ENCODE measurements around the gene FZD8. TPM values are rescaled to one million over a fixed set of nuclear protein-coding genes. Genes with fewer than 3 reads are reported as not detected.
"Not testable (repeated sequence)": the region's sequence is repeated elsewhere in the genome, so short reads cannot be mapped to it uniquely, and the experiment has no call there.

Gene FZD8
- total RNA-seq, result 6.6 TPM
- long read RNA-seq, result 0 reads

GRCh38 chr10:35642035-35642792 is at the start of gene FZD8:
Gene FZD8 (minus strand): TSS chr10:35642296. CDS start chr10:35641429, 867 bp downstream.
- H3K36me3 ChIP-seq, result no peaks in the 10 kb centered on the region
- H3K27ac ChIP-seq (replicated peaks), result peak within 1 kb of the TSS; percentile 99
- intact Hi-C loops (cut with micrococcal nuclease), result no loop called here
- peaks cover 59% of the 10 kb centered on the region for H3K4me1 ChIP-seq
- DNase-seq, result peak; percentile 92
- H3K9me3 ChIP-seq (replicated peaks), result peaks cover 1% of the 10 kb centered on the region
- no peaks in the 10 kb centered on the region for H3K27me3 ChIP-seq (ENCODE audit: low read depth)
- peak; percentile 28 for TF ChIP-seq CTCF (IDR thresholded peaks at IDR 0.05; ENCODE audit: borderline replicate concordance)
- H3K4me3 ChIP-seq, result peak within 1 kb of the TSS; percentile 88

GRCh38 chr10:35691522-35692236 is 49.6 kb upstream of the FZD8 start:
- Histone ChIP-seq H3K4me3 (no peak overlapping the region), H3K4me1 (peaks cover 5% of the 10 kb centered on the region), H3K27me3 (ENCODE audit: low read depth) (no peaks in the 10 kb centered on the region), H3K36me3 (no peaks in the 10 kb centered on the region), H3K27ac (replicated peaks) (no peak overlapping the region), H3K9me3 (replicated peaks) (no peaks in the 10 kb centered on the region)
- intact Hi-C loops (cut with micrococcal nuclease), result no loop called here
- no peak for TF ChIP-seq CTCF (IDR thresholded peaks at IDR 0.05; ENCODE audit: borderline replicate concordance)
- no peak for DNase-seq

- Histone ChIP-seq H3K27ac (replicated peaks) (no peak overlapping the region), H3K27me3 (ENCODE audit: low read depth) (no peaks in the 10 kb centered on the region), H3K4me3 (no peak overlapping the region), H3K4me1 (no peaks in the 10 kb centered on the region), H3K9me3 (replicated peaks) (no peaks in the 10 kb centered on the region), H3K36me3 (no peaks in the 10 kb centered on the region)
- intact Hi-C loops (cut with micrococcal nuclease), result no loop called here
- no peak for DNase-seq
- TF ChIP-seq CTCF (IDR thresholded peaks at IDR 0.05; ENCODE audit: borderline replicate concordance), result no peak
Measured at GRCh38 chr10:35690534-35690933, 48.4 kb upstream of the FZD8 start.

GRCh38 chr10:35685858-35686257 is 43.8 kb upstream of the FZD8 start:
- H3K4me3 ChIP-seq; H3K9me3 ChIP-seq (replicated peaks); DNase-seq; intact Hi-C loops (cut with micrococcal nuclease); H3K27ac ChIP-seq (replicated peaks); H3K4me1 ChIP-seq; H3K27me3 ChIP-seq (ENCODE audit: low read depth); H3K36me3 ChIP-seq: not testable (repeated sequence)

GRCh38 chr10:35685402-35685801 is 43.3 kb upstream of the FZD8 start:
- no peaks in the 10 kb centered on the region for H3K36me3 ChIP-seq
- H3K9me3 ChIP-seq (replicated peaks), result no peaks in the 10 kb centered on the region
- no peak overlapping the region for H3K4me3 ChIP-seq
- intact Hi-C loops (cut with micrococcal nuclease), result no loop called here
- H3K27ac ChIP-seq (replicated peaks), result no peak overlapping the region
- DNase-seq, result no peak
- H3K27me3 ChIP-seq (ENCODE audit: low read depth), result no peaks in the 10 kb centered on the region
- no peaks in the 10 kb centered on the region for H3K4me1 ChIP-seq
- no peak for TF ChIP-seq CTCF (IDR thresholded peaks at IDR 0.05; ENCODE audit: borderline replicate concordance)

- no peak for DNase-seq
- Histone ChIP-seq H3K36me3 (no peaks in the 10 kb centered on the region), H3K27me3 (ENCODE audit: low read depth) (no peaks in the 10 kb centered on the region), H3K4me1 (no peaks in the 10 kb centered on the region), H3K27ac (replicated peaks) (no peak overlapping the region), H3K4me3 (no peak overlapping the region), H3K9me3 (replicated peaks) (no peaks in the 10 kb centered on the region)
- no peak for TF ChIP-seq CTCF (IDR thresholded peaks at IDR 0.05; ENCODE audit: borderline replicate concordance)
- intact Hi-C loops (cut with micrococcal nuclease), result no loop called here
Measured at GRCh38 chr10:35684586-35684985, 42.5 kb upstream of the FZD8 start.

All from left ventricle myocardium inferior (tissue), 1 donor.